K562 (cell line): ENCODE measurements around the gene G6PD.

Source experiments
- ARHGAP35 ChIP-seq: fragments of 450-650 bp; IDR thresholded peaks from 2 replicates; pipeline ENCODE4 v1.6.1; 2018; ENCODE audit not compliant: partially characterized antibody
- ATF2 ChIP-seq: sonication (generic); formaldehyde crosslinking; IDR thresholded peaks from 2 replicates; pipeline ENCODE4 v1.8.1; 2022; ENCODE audit warnings: missing genetic modification reagents
- CEBPB ChIP-seq: fragments of 450-650 bp; IDR thresholded peaks from 2 replicates; pipeline ENCODE4 v1.6.1; 2016; ENCODE audit warnings: missing genetic modification characterization, missing compliant biosample characterization
- ETS1 ChIP-seq: conservative IDR thresholded peaks from 2 replicates; pipeline ENCODE4 v1.6.1; 2011; ENCODE audit warnings: low read depth, mild to moderate bottlenecking, low read length; ENCODE audit not compliant: control insufficient read depth
- MXI1 ChIP-seq: IDR thresholded peaks from 2 replicates; pipeline ENCODE4 v1.6.1; 2011; ENCODE audit warnings: low read depth, mild to moderate bottlenecking, improper control_type of control experiment, low read length
- POLR2AphosphoS5 ChIP-seq: IDR thresholded peaks from 2 replicates; pipeline ENCODE4 v1.6.1; 2011; ENCODE audit warnings: mild to moderate bottlenecking, low read depth, low read length, moderate library complexity; ENCODE audit not compliant: control insufficient read depth, insufficient read depth
- SNIP1 ChIP-seq: fragments of 450-650 bp; IDR thresholded peaks from 2 replicates; pipeline ENCODE4 v1.7.1; 2017; ENCODE audit warnings: low read depth, mild to moderate bottlenecking
- SRF ChIP-seq, 2 experiments: fragments of 250-450, 450-650 bp in 1 of 2; sonication (Bioruptor Pico) in 1 of 2; sonication (generic) in 1 of 2; formaldehyde crosslinking; IDR thresholded peaks; 2 replicates each; pipeline versions ENCODE4 v1.5.0 to v1.5.1; 2020 to 2022; ENCODE audit warnings: mild to moderate bottlenecking in 1 of 2, missing genetic modification reagents in 1 of 2
- TBL1XR1 ChIP-seq, 2 experiments: IDR thresholded peaks; 2 replicates each; pipeline ENCODE4 v1.6.1; 2012; ENCODE audit warnings: improper control_type of control experiment in 2 of 2, low read length in 2 of 2, mild to moderate bottlenecking in 1 of 2
- ZNF24 ChIP-seq: fragments of 450-650 bp; IDR thresholded peaks from 2 replicates; pipeline ENCODE4 v1.6.1; 2016
- TF ChIP-seq, protein P1 (sequence below): sonication (generic); formaldehyde crosslinking; IDR thresholded peaks from 2 replicates; pipeline ENCODE4 v1.8.0; 2023; ENCODE audit warnings: mild to moderate bottlenecking, missing genetic modification reagents
- TF ChIP-seq, protein P2 (sequence below): fragments of 250-450 bp; sonication (Bioruptor Pico); IDR thresholded peaks from 2 replicates; pipeline ENCODE4 v1.5.0; 2021
- TF ChIP-seq, protein P3 (sequence below): sonication (generic); formaldehyde crosslinking; IDR thresholded peaks from 2 replicates; pipeline ENCODE4 v1.8.1; 2023; ENCODE audit warnings: mild to moderate bottlenecking, missing genetic modification reagents

- TF ChIP-seq ATF2 (CRISPR knock-in tag), result no peak
- TF ChIP-seq MXI1, result no peak
- TF ChIP-seq, protein P1, sequence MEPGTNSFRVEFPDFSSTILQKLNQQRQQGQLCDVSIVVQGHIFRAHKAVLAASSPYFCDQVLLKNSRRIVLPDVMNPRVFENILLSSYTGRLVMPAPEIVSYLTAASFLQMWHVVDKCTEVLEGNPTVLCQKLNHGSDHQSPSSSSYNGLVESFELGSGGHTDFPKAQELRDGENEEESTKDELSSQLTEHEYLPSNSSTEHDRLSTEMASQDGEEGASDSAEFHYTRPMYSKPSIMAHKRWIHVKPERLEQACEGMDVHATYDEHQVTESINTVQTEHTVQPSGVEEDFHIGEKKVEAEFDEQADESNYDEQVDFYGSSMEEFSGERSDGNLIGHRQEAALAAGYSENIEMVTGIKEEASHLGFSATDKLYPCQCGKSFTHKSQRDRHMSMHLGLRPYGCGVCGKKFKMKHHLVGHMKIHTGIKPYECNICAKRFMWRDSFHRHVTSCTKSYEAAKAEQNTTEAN (CRISPR knock-in tag), result no peak
- TF ChIP-seq ZNF24, result no peak
- TF ChIP-seq ETS1, result no peak
- TF ChIP-seq, protein P2, sequence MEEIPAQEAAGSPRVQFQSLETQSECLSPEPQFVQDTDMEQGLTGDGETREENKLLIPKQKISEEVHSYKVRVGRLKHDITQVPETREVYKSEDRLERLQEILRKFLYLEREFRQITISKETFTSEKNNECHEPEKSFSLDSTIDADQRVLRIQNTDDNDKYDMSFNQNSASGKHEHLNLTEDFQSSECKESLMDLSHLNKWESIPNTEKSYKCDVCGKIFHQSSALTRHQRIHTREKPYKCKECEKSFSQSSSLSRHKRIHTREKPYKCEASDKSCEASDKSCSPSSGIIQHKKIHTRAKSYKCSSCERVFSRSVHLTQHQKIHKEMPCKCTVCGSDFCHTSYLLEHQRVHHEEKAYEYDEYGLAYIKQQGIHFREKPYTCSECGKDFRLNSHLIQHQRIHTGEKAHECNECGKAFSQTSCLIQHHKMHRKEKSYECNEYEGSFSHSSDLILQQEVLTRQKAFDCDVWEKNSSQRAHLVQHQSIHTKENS (CRISPR knock-in tag), result no peak
- TF ChIP-seq TBL1XR1 (IDR thresholded peaks at IDR 0.05; ENCODE audit: low read length in 2 of 2), result no peak
- no peak for TF ChIP-seq SRF (CRISPR knock-in tag; IDR thresholded peaks at IDR 0.05)
- TF ChIP-seq ARHGAP35, result no peak
- TF ChIP-seq CEBPB, result no peak
- TF ChIP-seq, protein P3, sequence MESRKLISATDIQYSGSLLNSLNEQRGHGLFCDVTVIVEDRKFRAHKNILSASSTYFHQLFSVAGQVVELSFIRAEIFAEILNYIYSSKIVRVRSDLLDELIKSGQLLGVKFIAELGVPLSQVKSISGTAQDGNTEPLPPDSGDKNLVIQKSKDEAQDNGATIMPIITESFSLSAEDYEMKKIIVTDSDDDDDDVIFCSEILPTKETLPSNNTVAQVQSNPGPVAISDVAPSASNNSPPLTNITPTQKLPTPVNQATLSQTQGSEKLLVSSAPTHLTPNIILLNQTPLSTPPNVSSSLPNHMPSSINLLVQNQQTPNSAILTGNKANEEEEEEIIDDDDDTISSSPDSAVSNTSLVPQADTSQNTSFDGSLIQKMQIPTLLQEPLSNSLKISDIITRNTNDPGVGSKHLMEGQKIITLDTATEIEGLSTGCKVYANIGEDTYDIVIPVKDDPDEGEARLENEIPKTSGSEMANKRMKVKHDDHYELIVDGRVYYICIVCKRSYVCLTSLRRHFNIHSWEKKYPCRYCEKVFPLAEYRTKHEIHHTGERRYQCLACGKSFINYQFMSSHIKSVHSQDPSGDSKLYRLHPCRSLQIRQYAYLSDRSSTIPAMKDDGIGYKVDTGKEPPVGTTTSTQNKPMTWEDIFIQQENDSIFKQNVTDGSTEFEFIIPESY (CRISPR knock-in tag), result no peak
- TF ChIP-seq POLR2AphosphoS5, result no peak
- no peak for TF ChIP-seq SNIP1
Measured at GRCh38 chrX:154517101-154517781, 29.4 kb downstream of the G6PD start.
